IPS DF 6.9 (cell line): ENCODE results near the gene HCN2.
"Not testable (repeated sequence)": the region's sequence is repeated elsewhere in the genome, so short reads cannot be mapped to it uniquely, and the experiment has no call there.

Experiments used
- DNase-seq: peaks from one replicate; pipeline ENCODE4 v3.0.0-alpha.2; 2013; ENCODE audit warnings: low read depth, low spot score
- H3K27ac ChIP-seq: one replicate; pipeline ENCODE4 v1.5.1; 2013; ENCODE audit warnings: low read length, control low read depth
- H3K27me3 ChIP-seq: 2 replicates; pipeline ENCODE4 v1.6.1; 2013; ENCODE audit warnings: mild to moderate bottlenecking, low read length; ENCODE audit not compliant: control insufficient read depth, insufficient read depth
- H3K36me3 ChIP-seq: 2 replicates; pipeline ENCODE4 v1.6.1; 2013; ENCODE audit warnings: low read length; ENCODE audit not compliant: control insufficient read depth, insufficient read depth
- H3K4me1 ChIP-seq: 2 replicates; pipeline ENCODE4 v1.6.1; 2013; ENCODE audit warnings: low read length; ENCODE audit not compliant: control insufficient read depth, insufficient read depth
- H3K4me3 ChIP-seq: 2 replicates; pipeline ENCODE4 v1.5.1; 2013; ENCODE audit warnings: mild to moderate bottlenecking, low read length
- H3K9me3 ChIP-seq: 2 replicates; pipeline ENCODE4 v1.6.1; 2013; ENCODE audit warnings: low read length, inconsistent platforms; ENCODE audit not compliant: control insufficient read depth, insufficient read depth
- WGBS: extraction: QIAGEN DNeasy Blood & Tissue Kit; methylation state at CpG from one replicate; pipeline ENCODE4 v1.1.7; 2013; ENCODE audit warnings: mixed read lengths, missing lambda C conversion rate; ENCODE audit not compliant: insufficient read length, insufficient coverage; 5-methylcytosine and 5-hydroxymethylcytosine counted together

The HCN2 gene

DNA sequence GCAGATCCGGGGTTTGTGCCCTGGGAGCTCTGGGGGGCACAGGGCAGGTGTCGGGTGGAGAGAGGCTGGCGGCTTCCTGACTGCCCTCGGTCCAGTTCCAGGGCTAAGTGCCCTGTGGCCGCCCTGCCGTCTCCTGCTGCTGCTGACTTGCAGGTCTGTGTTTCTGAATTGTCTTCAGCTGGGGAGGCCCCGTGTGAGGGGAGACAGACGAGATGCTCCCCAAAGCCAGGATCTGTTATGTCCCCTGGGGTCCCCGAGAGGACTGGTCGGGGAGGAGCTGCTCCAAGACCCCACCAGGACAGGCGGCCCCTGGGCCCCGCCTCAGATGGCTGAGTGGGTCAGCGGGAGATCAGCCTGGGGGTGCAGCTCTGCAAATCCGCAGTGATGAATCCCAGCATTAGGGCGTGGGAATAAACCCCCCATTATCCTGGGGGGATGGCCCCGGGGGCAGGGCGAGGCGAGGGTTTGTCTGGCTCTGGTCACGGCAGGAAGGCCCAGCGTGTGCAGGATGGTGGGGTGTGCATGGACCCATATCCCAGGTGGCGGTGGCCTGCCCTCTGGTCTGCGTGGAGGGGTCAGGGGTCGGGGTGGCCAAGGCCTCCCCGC is 4.7 kb downstream of the HCN2 start:
- DNase-seq: no peak
- Histone ChIP-seq H3K4me3 (no peak overlapping the region), H3K36me3 (no peaks in the 10 kb centered on the region), H3K4me1 (peaks cover 2% of the 10 kb centered on the region; the same call in 1 of the 2 replicates), H3K27me3 (peaks cover 7% of the 10 kb centered on the region; the same call in 1 of the 2 replicates), H3K9me3 (no peaks in the 10 kb centered on the region), H3K27ac (no peak overlapping the region)
- no CpG with 5 or more reads among the region's 24 CpGs for WGBS

DNA sequence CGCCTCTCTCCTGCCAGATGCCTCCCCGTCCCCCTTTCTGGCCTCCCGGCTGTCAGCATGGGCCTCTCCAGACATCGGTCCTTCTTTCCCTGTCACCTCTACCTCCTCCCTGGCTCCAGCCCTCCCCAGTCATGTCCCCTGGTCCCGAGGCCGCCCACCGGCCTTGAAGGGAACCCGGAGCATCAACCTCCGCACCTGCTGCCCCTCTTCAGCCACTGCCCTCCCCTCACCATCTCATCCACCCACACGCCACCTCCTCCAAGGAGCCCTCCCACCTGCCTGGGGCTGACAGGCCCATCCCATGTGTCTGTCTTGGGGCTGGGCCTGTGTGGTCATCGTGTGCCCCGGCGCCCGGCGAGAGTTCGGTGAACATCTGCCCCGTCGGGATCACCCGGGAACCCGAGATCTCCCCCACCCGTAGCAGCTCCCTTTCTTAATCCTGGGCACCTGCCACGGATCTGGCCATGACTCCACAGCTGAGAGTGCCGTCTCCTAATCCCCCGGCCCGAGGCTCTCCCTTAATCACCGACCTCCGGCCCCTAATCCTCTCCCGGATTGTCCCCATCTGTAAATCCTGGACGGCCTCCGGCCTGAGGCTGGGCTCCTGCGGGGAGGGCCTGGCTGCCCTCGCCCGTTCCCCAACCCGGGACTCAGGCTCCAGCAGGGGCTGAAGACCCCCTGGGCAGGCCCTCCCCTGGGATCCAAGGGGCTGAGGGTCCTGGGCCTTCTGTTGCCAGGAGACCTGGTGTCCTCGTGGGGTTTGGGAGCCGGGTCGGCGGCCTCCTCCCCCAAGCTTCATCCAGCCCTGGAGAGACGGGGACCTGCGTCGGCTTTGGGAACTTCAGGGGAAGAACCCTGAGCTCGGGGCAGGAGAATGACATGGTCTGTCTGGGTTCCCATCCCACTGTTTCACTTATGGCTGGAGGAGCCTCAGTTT is 5.9 kb downstream of the HCN2 start:
- Histone ChIP-seq H3K4me1 (peaks cover 2% of the 10 kb centered on the region; the same call in 1 of the 2 replicates), H3K27ac (no peak overlapping the region), H3K27me3 (peaks cover 7% of the 10 kb centered on the region; the same call in 1 of the 2 replicates), H3K9me3 (no peaks in the 10 kb centered on the region), H3K36me3 (no peaks in the 10 kb centered on the region), H3K4me3 (no peak overlapping the region)
- no CpG with 5 or more reads among the region's 42 CpGs for WGBS
- DNase-seq: no peak

DNA sequence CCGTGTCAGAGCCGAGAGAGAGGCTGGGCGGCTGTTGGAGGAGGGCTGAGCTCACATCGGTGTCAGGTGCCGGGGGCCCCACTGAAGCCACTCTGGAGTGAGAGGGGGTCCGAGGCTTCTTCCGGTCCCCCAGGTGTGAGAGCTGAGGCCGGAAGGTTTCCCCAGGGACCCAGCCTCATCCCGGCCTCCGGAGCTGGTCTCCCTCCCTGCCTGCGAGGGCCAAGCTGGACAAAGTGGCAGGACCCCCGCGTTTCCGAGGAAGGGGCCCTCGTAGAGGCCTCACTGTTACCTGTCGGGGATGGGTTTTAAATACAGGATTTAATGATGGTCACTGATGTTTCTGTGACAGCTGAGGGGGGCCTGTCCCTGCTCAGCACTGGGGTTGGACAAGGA is 6.6 kb downstream of the HCN2 start:
- Histone ChIP-seq H3K36me3 (no peaks in the 10 kb centered on the region), H3K27me3 (peaks cover 2% of the 10 kb centered on the region; the same call in 1 of the 2 replicates), H3K27ac (no peak overlapping the region), H3K9me3 (no peaks in the 10 kb centered on the region), H3K4me1 (peaks cover 2% of the 10 kb centered on the region; the same call in 1 of the 2 replicates), H3K4me3 (no peak overlapping the region)
- WGBS: no CpG with 5 or more reads among the region's 16 CpGs
- no peak for DNase-seq

DNA sequence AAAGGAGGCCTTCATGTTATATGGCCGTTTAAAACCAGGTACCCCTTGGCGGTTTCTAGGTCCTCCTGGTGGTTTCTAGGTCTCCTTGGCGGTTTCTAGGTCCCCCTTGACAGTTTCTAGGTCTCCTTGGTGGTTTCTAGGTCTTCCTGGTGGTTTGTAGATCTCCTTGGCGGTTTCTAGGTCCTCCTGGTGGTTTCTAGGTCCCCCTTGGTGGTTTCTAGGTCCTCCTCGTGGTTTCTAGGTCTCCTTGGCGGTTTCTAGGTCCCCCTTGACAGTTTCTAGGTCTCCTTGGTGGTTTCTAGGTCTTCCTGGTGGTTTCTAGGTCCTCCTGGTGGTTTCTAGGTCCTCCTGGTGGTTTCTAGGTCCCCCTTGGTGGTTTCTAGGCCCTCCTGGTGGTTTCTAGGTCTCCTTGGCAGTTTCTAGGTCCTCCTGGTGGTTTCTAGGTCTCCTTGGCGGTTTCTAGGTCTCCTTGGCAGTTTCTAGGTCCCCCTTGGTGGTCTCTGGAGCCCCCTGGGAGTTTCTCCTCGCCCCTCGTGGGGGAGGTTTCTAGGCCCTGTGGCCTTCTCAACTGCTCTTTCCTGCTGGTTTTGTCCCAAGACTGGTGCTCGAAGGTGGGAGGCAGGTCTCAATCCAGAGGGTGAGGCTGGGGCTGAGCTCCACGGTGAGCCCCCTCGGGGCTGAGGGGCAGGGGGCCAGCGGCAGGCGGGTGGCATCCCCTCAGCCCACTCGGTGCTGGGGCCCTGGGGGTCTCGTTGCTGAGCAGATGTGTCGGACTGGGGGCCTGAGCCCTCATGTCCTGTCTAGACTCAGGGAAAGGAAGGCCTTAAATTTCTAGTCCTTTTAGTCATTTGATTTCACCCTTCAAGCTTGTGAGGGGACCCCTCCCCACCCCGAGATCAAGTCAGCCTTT is 8.0 kb downstream of the HCN2 start:
- no peak for DNase-seq
- Histone ChIP-seq H3K27ac (no peak overlapping the region), H3K4me3 (no peak overlapping the region), H3K36me3 (no peaks in the 10 kb centered on the region; the same call in 1 of the 2 replicates), H3K27me3 (no peaks in the 10 kb centered on the region), H3K9me3 (no peaks in the 10 kb centered on the region), H3K4me1 (no peaks in the 10 kb centered on the region)
- no CpG with 5 or more reads among the region's 18 CpGs for WGBS

DNA sequence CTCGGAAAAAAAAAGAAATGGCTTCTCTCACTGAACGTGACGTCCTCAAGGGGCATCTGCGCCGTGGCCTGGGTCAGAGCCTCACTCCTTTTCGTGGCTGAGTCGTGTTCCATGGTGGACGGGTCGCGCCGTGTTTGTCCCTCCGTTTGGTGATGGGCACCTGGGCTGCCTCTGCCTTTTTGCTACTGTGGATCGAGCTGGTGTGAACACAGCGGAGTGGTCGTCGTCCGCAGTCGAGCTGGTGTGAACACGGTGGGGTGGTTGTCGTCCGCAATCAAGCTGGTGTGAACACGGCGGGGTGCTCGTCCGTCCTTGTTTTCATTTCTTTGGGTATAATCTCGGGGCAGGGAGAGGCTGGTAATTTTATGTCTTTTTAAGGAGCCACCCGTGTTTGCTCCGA is 11.6 kb downstream of the HCN2 start:
- Histone ChIP-seq H3K4me1 (no peaks in the 10 kb centered on the region), H3K27ac (no peak overlapping the region), H3K9me3 (0 out of 2 replicates have a peak, but pooled peaks cover 2% of the 10 kb centered on the region), H3K4me3 (no peak overlapping the region), H3K36me3 (no peaks in the 10 kb centered on the region; the same call in 1 of the 2 replicates), H3K27me3 (no peaks in the 10 kb centered on the region)
- no CpG with 5 or more reads among the region's 28 CpGs for WGBS
- DNase-seq: no peak

DNA sequence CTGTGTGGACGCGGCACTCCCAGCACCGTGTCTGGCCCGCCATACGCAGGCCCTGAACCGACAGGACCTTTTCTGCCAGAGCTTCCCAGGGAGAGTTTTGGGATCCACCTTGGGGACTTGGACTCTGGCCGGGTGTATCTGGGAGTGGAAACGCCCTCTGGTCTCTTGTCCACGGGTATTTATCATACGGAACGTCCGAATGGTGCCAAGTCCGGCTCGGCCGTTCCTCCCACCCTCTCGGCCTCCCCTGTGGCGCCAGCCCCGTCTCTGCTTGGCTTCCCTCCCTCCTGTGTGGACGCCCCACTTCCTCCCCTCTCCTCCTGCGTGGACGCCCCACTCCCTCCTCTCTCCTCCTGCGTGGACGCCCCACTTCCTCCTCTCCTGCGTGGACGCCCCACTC is 12.1 kb downstream of the HCN2 start:
- Histone ChIP-seq H3K36me3 (no peaks in the 10 kb centered on the region; the same call in 1 of the 2 replicates), H3K27ac (no peak overlapping the region), H3K27me3 (no peaks in the 10 kb centered on the region), H3K4me1 (no peaks in the 10 kb centered on the region), H3K9me3 (0 out of 2 replicates have a peak, but pooled peaks cover 2% of the 10 kb centered on the region), H3K4me3 (no peak overlapping the region)
- no CpG with 5 or more reads among the region's 25 CpGs for WGBS
- DNase-seq: no peak

DNA sequence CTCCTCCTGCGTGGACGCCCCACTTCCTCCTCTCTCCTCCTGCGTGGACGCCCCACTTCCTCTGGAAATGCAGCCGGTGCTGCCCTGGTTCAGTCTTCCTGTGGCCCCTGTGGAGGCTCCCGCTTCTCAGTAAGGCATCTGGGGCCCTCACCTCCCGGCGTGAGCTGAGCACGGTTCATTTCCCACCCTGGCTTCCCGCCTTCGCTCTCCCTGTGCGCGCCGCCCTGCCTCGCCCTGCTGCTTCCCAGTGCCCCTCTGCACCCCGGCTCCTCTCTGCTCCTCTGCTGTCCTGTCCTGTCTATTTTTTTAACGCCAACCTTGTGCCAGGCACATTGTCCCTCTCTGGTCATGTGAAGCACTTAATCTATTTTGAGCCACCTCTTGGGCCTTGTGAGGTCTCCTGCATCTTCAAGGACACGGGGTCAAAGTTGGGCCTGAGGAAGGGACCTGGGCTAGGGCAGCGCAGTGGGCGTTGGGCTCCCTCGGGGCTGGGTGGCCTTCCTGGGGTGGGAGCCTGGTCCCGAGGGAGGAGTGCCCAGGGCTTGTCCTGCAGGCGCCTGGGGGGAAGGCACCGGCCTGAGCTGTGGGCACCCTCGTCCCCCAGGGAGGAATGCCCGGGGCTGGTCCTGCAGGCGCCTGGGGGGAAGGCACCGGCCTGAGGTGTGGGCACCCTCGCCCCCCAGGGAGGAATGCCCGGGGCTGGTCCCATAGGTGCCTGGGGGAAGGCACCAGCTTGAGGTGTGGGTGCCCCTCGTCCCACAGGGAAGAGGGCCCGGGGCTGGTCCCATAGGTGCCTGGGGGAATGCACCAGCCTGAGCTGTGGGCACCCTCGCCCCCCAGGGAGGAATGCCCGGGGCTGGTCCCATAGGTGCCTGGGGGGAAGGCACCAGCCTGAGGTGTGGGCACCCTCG is 13.0 kb downstream of the HCN2 start:
- Histone ChIP-seq H3K36me3 (no peaks in the 10 kb centered on the region; the same call in 1 of the 2 replicates), H3K9me3 (0 out of 2 replicates have a peak, but pooled peaks cover 2% of the 10 kb centered on the region), H3K27me3 (no peaks in the 10 kb centered on the region), H3K4me3 (no peak overlapping the region), H3K27ac (no peak overlapping the region), H3K4me1 (no peaks in the 10 kb centered on the region)
- DNase-seq: no peak
- WGBS: no CpG with 5 or more reads among the region's 35 CpGs

DNA sequence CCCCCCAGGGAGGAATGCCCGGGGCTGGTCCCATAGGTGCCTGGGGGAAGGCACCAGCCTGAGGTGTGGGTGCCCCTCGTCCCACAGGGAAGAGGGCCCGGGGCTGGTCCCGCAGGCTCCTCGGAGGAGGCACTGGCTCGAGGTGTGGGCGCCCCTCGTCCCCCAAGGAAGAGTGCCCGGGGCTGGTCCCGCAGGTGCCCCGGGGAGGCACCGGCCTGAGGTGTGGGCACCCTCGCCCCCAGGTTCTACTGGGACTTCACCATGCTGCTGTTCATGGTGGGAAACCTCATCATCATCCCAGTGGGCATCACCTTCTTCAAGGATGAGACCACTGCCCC is 13.6 kb downstream of the HCN2 start:
- H3K4me1 ChIP-seq, H3K27ac ChIP-seq, H3K27me3 ChIP-seq, H3K36me3 ChIP-seq, H3K9me3 ChIP-seq, H3K4me3 ChIP-seq, DNase-seq: not testable (repeated sequence)
- WGBS: no CpG with 5 or more reads among the region's 13 CpGs

DNA sequence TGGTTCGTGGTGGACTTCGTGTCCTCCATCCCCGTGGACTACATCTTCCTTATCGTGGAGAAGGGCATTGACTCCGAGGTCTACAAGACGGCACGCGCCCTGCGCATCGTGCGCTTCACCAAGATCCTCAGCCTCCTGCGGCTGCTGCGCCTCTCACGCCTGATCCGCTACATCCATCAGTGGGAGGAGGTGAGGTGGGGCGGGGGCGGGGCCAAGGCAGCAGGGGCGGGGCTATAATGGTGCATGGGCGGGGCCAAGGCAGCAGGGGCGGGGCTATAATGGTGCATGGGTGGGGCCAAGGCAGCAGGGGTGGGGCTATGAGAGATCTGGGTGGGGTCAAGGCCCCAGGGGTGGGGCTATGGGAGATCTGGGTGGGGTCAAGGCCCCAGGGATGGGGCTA is 14.1 kb downstream of the HCN2 start:
- H3K9me3 ChIP-seq: not testable (repeated sequence)
- WGBS: no CpG with 5 or more reads among the region's 20 CpGs

More for the DNA sequence above, 14.1 kb downstream of the HCN2 start:
- H3K36me3 ChIP-seq, H3K27me3 ChIP-seq, DNase-seq, H3K4me1 ChIP-seq, H3K4me3 ChIP-seq, H3K27ac ChIP-seq: not testable (repeated sequence)
